ENCODE results near the gene PMFBP1. TPM values are rescaled to one million over a fixed set of nuclear protein-coding genes. Genes with fewer than 3 reads are reported as not detected.

PMFBP1 gene
- total and polyA plus RNA-seq, 4 donors: 0.62 to 1.3 (median 1.0) TPM

DNA sequence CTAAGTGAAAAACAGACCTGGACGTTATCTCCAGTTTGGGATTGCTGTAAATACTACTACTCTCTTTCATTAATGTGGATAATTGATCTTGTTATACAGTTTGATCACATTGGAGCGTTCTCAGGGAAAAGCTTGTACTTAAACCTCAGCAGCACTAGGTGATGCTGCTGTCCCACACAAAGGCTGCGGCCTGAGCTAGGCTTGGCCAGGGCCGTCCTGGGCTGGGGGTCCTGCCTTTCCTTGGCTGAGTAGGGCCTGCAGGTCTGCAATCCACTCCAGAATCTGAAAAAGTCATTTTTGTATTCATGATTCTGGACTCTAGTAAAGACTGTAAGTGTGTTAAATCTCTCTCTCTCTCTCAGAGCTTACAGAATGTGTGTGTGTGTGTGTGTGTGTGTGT is 23.7 kb upstream of the PMFBP1 start:
- H3K9me3 ChIP-seq (ENCODE audit: control insufficient read depth in 4 of 4, insufficient read depth in 3 of 4, low read length in 3 of 4): no peaks in the 10 kb centered on the region
- no peak overlapping the region for H3K27ac ChIP-seq (ENCODE audit: low read depth in 1 of 2, low read length in 1 of 2)
- H3K4me3 ChIP-seq: no peak overlapping the region
- no peaks in the 10 kb centered on the region for H3K27me3 ChIP-seq (ENCODE audit: control insufficient read depth in 3 of 3, insufficient read depth in 3 of 3, low read length in 2 of 3)
- H3K4me1 ChIP-seq (ENCODE audit: control insufficient read depth in 5 of 5, insufficient read depth in 5 of 5, low read length in 5 of 5): peaks cover 0 to 32% (median 7%) of the 10 kb centered on the region in 5 donors
- peak in 1 of 3 donors; percentile 21 for DNase-seq
- TF ChIP-seq, protein P1, sequence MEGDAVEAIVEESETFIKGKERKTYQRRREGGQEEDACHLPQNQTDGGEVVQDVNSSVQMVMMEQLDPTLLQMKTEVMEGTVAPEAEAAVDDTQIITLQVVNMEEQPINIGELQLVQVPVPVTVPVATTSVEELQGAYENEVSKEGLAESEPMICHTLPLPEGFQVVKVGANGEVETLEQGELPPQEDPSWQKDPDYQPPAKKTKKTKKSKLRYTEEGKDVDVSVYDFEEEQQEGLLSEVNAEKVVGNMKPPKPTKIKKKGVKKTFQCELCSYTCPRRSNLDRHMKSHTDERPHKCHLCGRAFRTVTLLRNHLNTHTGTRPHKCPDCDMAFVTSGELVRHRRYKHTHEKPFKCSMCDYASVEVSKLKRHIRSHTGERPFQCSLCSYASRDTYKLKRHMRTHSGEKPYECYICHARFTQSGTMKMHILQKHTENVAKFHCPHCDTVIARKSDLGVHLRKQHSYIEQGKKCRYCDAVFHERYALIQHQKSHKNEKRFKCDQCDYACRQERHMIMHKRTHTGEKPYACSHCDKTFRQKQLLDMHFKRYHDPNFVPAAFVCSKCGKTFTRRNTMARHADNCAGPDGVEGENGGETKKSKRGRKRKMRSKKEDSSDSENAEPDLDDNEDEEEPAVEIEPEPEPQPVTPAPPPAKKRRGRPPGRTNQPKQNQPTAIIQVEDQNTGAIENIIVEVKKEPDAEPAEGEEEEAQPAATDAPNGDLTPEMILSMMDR (IDR thresholded peaks at IDR 0.05; ENCODE audit: control extremely low read depth, extremely low read depth): no peak
- H3K9ac ChIP-seq (ENCODE audit: insufficient read depth in 1 of 2, low read length in 2 of 2): no peak overlapping the region
- 88% methylated on average over 4 of the region's 4 CpGs for WGBS, 2 donors
- H3K36me3 ChIP-seq (ENCODE audit: control insufficient read depth in 4 of 4, insufficient read depth in 4 of 4, low read length in 4 of 4): no peaks in the 10 kb centered on the region
- no peak for ATAC-seq (ENCODE audit: insufficient read depth, low FRiP score)

DNA sequence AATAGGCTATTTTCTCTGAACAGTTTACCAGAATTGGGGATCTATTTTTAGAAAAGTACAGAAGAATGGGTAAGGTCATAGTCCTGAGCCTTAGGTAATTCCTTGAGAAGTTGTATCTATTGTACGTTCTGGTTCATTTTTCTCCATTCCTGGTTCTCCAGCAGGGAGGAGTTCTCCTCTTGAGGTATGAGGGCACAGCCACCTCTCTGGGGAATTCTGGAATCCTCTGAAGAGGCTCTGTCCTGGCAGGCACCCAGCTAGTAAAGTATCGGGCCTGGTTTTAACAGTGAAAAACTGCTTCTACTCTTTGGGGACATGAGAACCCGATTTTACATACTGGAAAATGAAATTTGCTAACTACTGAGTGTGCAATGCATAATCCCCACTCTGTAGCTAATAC is 19.6 kb upstream of the PMFBP1 start:
- Histone ChIP-seq H3K36me3 (ENCODE audit: control insufficient read depth in 4 of 4, insufficient read depth in 4 of 4, low read length in 4 of 4) (no peaks in the 10 kb centered on the region), H3K27me3 (ENCODE audit: control insufficient read depth in 3 of 3, insufficient read depth in 3 of 3, low read length in 2 of 3) (no peaks in the 10 kb centered on the region), H3K9ac (ENCODE audit: insufficient read depth in 1 of 2, low read length in 2 of 2) (no peak overlapping the region), H3K27ac (ENCODE audit: low read depth in 1 of 2, low read length in 1 of 2) (no peak overlapping the region), H3K4me1 (ENCODE audit: control insufficient read depth in 5 of 5, insufficient read depth in 5 of 5, low read length in 5 of 5) (peaks cover 0 to 1% (median 0%) of the 10 kb centered on the region in 5 donors), H3K4me3 (no peak overlapping the region), H3K9me3 (ENCODE audit: control insufficient read depth in 4 of 4, insufficient read depth in 3 of 4, low read length in 3 of 4) (peaks cover 0 to 3% (median 0%) of the 10 kb centered on the region in 4 donors)
- DNase-seq: peak in 1 of 3 donors; percentile 37
- 64 to 90% methylated on average over 3 of the region's 3 CpGs for WGBS, 2 donors
- TF ChIP-seq, protein P1 (IDR thresholded peaks at IDR 0.05; ENCODE audit: control extremely low read depth, extremely low read depth): no peak
- no peak for ATAC-seq (ENCODE audit: insufficient read depth, low FRiP score)

DNA sequence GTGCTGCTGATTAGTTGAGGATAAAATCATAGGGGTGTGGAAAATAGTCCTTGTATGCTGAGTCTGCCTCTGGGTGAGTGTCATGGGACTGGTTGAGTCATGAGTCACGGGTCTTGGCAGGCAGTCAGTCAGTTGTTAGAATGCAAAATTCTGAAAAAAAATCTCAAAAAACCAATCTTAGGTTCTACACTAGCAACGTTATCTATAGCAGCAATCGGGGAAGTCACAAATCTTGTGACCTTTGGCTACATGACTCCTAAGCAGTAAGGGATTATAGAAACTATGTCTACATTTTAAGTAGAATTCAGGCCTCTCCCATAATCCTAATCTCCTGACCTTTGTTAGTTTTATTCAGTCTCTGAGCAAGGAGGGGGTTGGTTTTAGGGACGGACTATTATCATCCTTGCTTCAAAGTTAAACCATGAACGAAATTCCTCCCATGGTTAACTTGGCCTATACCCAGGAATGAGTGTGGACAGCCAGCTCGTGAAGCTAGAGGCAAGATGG is 18.0 kb upstream of the PMFBP1 start:
- no peak overlapping the region for H3K27ac ChIP-seq (ENCODE audit: low read depth in 1 of 2, low read length in 1 of 2)
- H3K27me3 ChIP-seq (ENCODE audit: control insufficient read depth in 3 of 3, insufficient read depth in 3 of 3, low read length in 2 of 3): no peaks in the 10 kb centered on the region
- H3K9me3 ChIP-seq (ENCODE audit: control insufficient read depth in 4 of 4, insufficient read depth in 3 of 4, low read length in 3 of 4): peaks cover 0 to 4% (median 0%) of the 10 kb centered on the region in 4 donors
- TF ChIP-seq, protein P1 (IDR thresholded peaks at IDR 0.05; ENCODE audit: control extremely low read depth, extremely low read depth): no peak
- H3K4me1 ChIP-seq (ENCODE audit: control insufficient read depth in 5 of 5, insufficient read depth in 5 of 5, low read length in 5 of 5): peaks cover 0 to 1% (median 0%) of the 10 kb centered on the region in 5 donors
- H3K4me3 ChIP-seq: no peak overlapping the region
- ATAC-seq (ENCODE audit: insufficient read depth, low FRiP score): no peak
- WGBS, 2 donors: 74 to 88% methylated on average over 6 of the region's 6 CpGs
- H3K36me3 ChIP-seq (ENCODE audit: control insufficient read depth in 4 of 4, insufficient read depth in 4 of 4, low read length in 4 of 4): no peaks in the 10 kb centered on the region
- H3K9ac ChIP-seq (ENCODE audit: insufficient read depth in 1 of 2, low read length in 2 of 2): no peak overlapping the region
- DNase-seq: no peak

DNA sequence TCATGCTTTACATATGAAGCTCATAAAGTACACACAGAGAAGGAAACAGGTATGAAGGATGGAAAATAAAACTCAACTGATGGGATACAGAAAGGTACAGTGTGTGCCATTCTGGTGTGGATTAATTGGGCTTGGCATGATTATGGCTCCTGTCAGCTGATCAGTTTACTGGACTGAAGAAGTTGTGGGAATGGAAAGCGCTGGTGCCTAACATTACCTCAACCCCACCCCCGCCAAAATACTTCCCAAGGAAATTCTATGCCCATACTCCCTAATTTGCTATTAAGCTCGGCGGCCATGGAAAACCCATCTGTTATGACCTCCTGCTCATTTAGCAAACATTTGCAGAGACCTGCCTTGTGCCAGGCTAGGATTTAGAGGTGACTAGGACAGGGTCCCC is 16.6 kb upstream of the PMFBP1 start:
- peaks cover 0 to 1% (median 0%) of the 10 kb centered on the region in 5 donors for H3K4me1 ChIP-seq (ENCODE audit: control insufficient read depth in 5 of 5, insufficient read depth in 5 of 5, low read length in 5 of 5)
- 95 to 97% methylated on average over 4 of the region's 4 CpGs for WGBS, 2 donors
- DNase-seq (no peak), ATAC-seq (ENCODE audit: insufficient read depth, low FRiP score) (no peak)
- H3K9ac ChIP-seq (ENCODE audit: insufficient read depth in 1 of 2, low read length in 2 of 2): no peak overlapping the region
- TF ChIP-seq, protein P1 (IDR thresholded peaks at IDR 0.05; ENCODE audit: control extremely low read depth, extremely low read depth): no peak
- H3K36me3 ChIP-seq (ENCODE audit: control insufficient read depth in 4 of 4, insufficient read depth in 4 of 4, low read length in 4 of 4): no peaks in the 10 kb centered on the region
- no peak overlapping the region for H3K27ac ChIP-seq (ENCODE audit: low read depth in 1 of 2, low read length in 1 of 2)
- H3K27me3 ChIP-seq (ENCODE audit: control insufficient read depth in 3 of 3, insufficient read depth in 3 of 3, low read length in 2 of 3): no peaks in the 10 kb centered on the region
- H3K9me3 ChIP-seq (ENCODE audit: control insufficient read depth in 4 of 4, insufficient read depth in 3 of 4, low read length in 3 of 4): peaks cover 0 to 4% (median 0%) of the 10 kb centered on the region in 4 donors
- H3K4me3 ChIP-seq: no peak overlapping the region
